ENCODE results near the gene DNAH14.

DNA sequence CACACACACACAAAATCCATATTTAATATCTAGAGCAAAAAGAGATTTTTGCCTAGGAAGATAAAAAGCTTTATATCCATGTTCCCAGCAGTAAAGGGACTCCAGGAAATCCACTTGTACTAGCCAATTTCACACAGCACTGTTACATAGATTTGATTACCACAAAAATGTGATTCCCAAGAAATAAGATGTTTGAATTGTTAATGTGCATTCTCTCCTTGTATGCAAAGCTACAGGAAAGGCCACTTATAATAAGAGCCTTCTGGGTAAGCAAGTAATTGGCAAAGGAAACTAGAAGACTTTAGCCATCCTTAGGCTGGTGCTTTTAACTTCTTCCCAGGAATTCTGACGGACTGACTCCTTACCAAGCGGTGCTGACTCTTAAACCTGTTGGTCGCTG, 409.1 kb downstream of the DNAH14 start:
- TF ChIP-seq, protein P1, sequence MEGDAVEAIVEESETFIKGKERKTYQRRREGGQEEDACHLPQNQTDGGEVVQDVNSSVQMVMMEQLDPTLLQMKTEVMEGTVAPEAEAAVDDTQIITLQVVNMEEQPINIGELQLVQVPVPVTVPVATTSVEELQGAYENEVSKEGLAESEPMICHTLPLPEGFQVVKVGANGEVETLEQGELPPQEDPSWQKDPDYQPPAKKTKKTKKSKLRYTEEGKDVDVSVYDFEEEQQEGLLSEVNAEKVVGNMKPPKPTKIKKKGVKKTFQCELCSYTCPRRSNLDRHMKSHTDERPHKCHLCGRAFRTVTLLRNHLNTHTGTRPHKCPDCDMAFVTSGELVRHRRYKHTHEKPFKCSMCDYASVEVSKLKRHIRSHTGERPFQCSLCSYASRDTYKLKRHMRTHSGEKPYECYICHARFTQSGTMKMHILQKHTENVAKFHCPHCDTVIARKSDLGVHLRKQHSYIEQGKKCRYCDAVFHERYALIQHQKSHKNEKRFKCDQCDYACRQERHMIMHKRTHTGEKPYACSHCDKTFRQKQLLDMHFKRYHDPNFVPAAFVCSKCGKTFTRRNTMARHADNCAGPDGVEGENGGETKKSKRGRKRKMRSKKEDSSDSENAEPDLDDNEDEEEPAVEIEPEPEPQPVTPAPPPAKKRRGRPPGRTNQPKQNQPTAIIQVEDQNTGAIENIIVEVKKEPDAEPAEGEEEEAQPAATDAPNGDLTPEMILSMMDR (IDR thresholded peaks at IDR 0.05; ENCODE audit: poor library complexity, severe bottlenecking) = no peak
- TF ChIP-seq SMC3 (conservative IDR thresholded peaks at IDR 0.05; ENCODE audit: poor library complexity) (no peak), TAF1 (IDR thresholded peaks at IDR 0.05; ENCODE audit: low read depth) (no peak), EP300 (conservative IDR thresholded peaks at IDR 0.05; ENCODE audit: poor library complexity, severe bottlenecking) (no peak), POLR2AphosphoS5 (IDR thresholded peaks at IDR 0.05) (no peak), EZH2 (IDR thresholded peaks at IDR 0.05; ENCODE audit: borderline replicate concordance, insufficient read depth, low read length, poor library complexity, severe bottlenecking) (no peak)
